Fibroblast of mammary gland (primary cell): ENCODE measurements around the gene KCNQ1OT1.

ENCODE experiments used
- DNase-seq: peaks from one replicate; pipeline ENCODE4 v3.0.0-alpha.2; 2010; ENCODE audit warnings: low read depth
- H3K4me3 ChIP-seq: 2 replicates; pipeline ENCODE4 v1.5.1; 2011; ENCODE audit warnings: low read depth, mild to moderate bottlenecking, low read length, moderate library complexity; ENCODE audit not compliant: control insufficient read depth
- TF ChIP-seq, protein P1 (sequence below): conservative IDR thresholded peaks from 2 replicates; pipeline ENCODE4 v1.5.1; 2011; ENCODE audit warnings: low read depth, low read length, inconsistent platforms; ENCODE audit not compliant: control insufficient read depth, insufficient read depth

Gene KCNQ1OT1

DNA sequence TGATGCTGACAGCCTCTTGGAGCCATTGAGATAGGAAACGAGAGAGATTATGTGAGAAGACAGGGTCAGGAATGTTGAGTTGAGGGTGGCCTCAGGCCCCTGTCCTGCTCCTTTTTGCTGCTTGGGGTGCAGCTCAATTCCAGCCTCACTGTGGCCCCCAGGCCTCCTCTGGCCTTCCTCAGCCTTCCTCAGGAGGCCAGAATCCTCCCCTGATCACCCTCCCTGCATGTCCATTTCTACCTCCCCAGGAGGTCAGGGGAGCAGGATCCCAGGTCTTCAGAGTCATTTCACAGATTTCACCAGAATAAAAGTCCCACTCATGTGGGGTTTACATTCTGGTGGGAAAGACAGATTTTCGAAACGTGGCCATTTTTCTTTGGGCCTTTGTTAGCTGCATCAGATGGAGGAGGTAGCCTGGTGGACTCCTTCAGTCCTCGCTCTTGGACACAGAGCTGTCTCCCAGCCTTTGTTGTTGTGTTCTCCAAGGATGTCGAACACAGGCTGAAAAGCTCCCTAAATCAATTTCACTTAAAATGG is 2.2 kb upstream of the KCNQ1OT1 start:
- H3K4me3 ChIP-seq = no peak overlapping the region
- TF ChIP-seq, protein P1, sequence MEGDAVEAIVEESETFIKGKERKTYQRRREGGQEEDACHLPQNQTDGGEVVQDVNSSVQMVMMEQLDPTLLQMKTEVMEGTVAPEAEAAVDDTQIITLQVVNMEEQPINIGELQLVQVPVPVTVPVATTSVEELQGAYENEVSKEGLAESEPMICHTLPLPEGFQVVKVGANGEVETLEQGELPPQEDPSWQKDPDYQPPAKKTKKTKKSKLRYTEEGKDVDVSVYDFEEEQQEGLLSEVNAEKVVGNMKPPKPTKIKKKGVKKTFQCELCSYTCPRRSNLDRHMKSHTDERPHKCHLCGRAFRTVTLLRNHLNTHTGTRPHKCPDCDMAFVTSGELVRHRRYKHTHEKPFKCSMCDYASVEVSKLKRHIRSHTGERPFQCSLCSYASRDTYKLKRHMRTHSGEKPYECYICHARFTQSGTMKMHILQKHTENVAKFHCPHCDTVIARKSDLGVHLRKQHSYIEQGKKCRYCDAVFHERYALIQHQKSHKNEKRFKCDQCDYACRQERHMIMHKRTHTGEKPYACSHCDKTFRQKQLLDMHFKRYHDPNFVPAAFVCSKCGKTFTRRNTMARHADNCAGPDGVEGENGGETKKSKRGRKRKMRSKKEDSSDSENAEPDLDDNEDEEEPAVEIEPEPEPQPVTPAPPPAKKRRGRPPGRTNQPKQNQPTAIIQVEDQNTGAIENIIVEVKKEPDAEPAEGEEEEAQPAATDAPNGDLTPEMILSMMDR = no peak
- DNase-seq = no peak

DNA sequence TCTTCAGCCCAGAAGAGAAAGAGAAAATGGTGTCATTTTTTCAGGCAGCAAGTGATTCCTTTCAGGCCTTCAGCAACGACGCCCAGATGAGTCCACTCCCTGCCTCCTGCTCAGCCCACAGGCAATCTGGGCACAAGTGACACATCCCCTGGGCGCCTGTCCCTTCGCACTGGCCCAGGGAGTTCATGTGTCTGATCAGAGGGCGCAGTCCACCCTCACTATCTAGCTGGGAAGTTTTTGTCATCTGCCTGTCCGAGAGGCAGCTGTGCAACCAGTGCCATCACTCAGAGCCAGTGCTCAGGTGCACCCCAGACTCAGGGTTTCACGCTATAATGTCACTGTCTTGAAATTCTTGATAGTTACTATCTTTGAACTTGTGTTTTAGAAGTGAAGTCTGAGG is 1.4 kb upstream of the KCNQ1OT1 start:
- TF ChIP-seq, protein P1 = no peak

DNA sequence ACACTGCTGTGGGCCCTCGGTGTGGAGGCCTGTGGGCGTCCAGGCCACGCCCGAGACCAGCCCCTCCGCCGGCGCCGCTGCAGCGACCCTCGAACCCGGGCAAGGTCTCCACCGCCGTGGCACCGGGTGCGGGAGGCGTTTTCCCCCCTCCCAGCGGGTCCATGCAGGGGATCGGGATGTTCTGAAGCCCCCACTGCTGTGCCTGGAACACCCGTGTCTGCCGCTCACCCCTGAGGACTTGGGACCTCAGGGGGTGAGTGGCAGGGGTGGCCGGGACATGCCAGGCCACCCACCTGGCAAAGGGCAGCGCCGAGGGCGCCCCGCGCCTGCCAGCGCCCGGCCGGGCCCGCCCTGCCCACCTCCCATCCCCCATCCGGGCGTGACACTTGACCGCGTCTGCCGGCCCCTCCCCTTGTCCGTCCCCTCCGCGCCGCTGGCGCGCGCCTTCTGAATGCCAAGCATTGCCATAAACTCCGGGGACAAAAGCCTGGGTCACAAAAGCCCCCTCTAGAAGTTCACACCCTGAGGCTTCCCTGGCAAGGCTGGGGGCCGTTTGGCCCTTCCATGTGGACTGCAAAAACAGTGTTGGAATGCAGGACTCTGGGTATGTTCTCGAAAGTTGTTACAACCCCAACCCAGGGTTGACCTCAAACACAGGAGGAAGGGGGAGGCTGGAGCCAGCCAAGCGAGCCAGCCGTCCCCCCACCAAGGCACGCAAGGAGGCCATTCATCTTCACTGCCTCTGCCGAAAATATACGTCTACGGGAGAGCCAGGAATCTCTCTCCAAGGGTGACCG is 819 bp upstream of the KCNQ1OT1 start:
- peak; percentile 13 for DNase-seq
- peak overlapping the region; percentile 47 for H3K4me3 ChIP-seq
- TF ChIP-seq, protein P1 = no peak

More for the DNA sequence above, 1.4 kb upstream of the KCNQ1OT1 start:
- H3K4me3 ChIP-seq = no peak overlapping the region
- no peak for DNase-seq

DNA sequence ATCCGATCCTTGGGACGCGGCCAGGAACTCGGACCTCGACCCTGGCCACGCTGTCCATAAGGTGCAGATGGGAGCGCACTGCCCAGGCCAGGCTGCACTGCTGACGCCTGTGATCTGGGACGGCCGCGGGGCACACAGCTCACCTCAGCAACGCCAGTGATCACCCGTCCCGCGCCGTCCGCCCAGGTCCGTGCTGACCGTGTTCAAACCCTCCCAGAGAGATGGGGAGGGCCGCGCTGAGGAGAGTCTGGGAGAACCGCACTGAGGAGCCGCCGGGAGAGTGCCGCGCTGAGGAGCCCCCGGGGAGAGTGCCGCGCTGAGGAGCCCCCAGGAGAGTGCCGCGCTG is 636 bp downstream of the KCNQ1OT1 start:
- H3K4me3 ChIP-seq = peak overlapping the region; percentile 76
- TF ChIP-seq, protein P1 = no peak
- DNase-seq = no peak

DNA sequence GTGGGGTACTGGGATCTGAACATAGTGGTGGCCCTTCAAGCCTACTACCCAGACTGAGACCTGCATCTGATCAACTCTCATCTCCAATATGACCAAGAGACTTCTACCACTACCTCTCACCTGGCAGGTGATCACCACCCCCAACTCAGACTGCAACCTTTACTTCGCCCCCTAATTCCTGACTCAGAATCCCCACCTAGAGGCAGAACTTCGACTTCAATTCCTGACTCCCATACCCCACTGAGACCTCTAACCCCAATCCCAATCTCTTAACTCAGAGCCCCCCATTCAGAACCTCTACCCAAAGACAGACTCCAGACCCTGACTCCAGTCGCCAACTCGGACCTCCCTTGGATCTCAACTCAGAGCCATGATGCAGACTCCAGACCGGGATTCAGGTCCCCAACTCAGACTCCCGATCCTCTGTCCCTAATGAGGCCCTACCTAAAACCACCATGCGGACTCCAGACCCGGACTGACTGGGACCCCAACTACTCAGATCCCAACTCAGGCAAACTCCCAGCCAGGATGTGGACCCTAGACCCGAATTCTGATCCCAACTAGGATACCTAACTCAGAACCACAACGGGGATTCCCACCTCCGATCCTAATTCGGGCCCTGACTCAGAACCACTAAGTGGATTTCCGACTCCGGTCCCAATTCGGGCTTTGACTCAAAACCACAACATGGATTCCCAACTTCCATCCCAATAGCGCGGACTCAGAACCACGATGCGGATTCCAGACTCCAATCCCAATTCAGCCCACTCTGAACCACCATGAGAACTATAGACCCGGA is 1.2 kb downstream of the KCNQ1OT1 start:
- TF ChIP-seq, protein P1 = no peak
- DNase-seq = peak; percentile 14
- H3K4me3 ChIP-seq = peak overlapping the region; percentile 76

DNA sequence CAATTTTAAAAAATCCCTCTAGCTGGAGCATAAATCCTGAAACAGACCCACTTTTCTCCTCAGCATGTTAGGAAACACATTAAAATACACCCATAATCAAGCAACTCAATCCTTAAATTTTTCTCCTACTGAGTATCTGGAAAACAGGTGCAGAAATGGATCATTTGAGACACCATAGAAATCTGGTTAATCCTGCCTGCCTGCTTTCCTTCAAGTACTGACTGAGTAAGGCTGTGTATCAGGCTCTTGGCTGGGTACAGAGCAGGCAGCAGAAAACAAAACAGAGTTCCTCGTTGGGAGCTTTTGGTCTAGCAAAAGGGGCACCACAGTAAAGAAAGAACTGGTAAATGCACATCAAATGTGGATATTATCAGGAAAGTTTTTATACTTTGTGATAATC is 1.9 kb downstream of the KCNQ1OT1 start:
- no peak for DNase-seq
- TF ChIP-seq, protein P1 = no peak
- peak overlapping the region; percentile 76 for H3K4me3 ChIP-seq
